ENCODE measurements around the gene IRAK1BP1.
"Not testable (repeated sequence)": the region's sequence is repeated elsewhere in the genome, so short reads cannot be mapped to it uniquely, and the experiment has no call there.

- TF ChIP-seq CTCF (conservative IDR thresholded peaks at IDR 0.05); EZH2 (IDR thresholded peaks at IDR 0.05; ENCODE audit: low read depth): not testable (repeated sequence)
Measured at GRCh38 chr6:78858339-78858938, 8.9 kb upstream of the IRAK1BP1 start.

Measured in PC-9 (cell line).